GM12878 (cell line): ENCODE measurements around the gene BBS1. TPM values are rescaled to one million over a fixed set of nuclear protein-coding genes. Genes with fewer than 3 reads are reported as not detected.

Source experiments
- CBX3 ChIP-seq: fragments of 200-600 bp; sonication (generic); IDR thresholded peaks from 2 replicates; pipeline ENCODE4 v1.6.1; 2016; ENCODE audit warnings: low read depth, borderline replicate concordance
- CREB1 ChIP-seq: IDR thresholded peaks from 2 replicates; pipeline ENCODE4 v1.6.1; 2012; ENCODE audit warnings: low read depth, mild to moderate bottlenecking, inconsistent platforms
- DPF2 ChIP-seq: fragments of 450-650 bp; IDR thresholded peaks from 2 replicates; pipeline ENCODE4 v1.6.1; 2017; ENCODE audit warnings: mild to moderate bottlenecking
- GATAD2B ChIP-seq: fragments of 450-650 bp; conservative IDR thresholded peaks from 2 replicates; pipeline ENCODE4 v1.6.1; 2017; ENCODE audit warnings: low read depth, mild to moderate bottlenecking, moderate library complexity
- HCFC1 ChIP-seq: fragments of 150-350 bp; IDR thresholded peaks from 2 replicates; pipeline ENCODE4 v1.6.1; 2014; ENCODE audit warnings: low read length
- HDGF ChIP-seq: fragments of 450-650 bp; IDR thresholded peaks from 2 replicates; pipeline ENCODE4 v1.6.1; 2016; ENCODE audit warnings: antibody characterized with exemption
- IKZF1 ChIP-seq: fragments of 450-650 bp; conservative IDR thresholded peaks from 2 replicates; pipeline ENCODE4 v1.6.1; 2017; ENCODE audit warnings: antibody characterized with exemption, mild to moderate bottlenecking
- MTA3 ChIP-seq: IDR thresholded peaks from 2 replicates; pipeline ENCODE4 v1.6.1; 2012; ENCODE audit warnings: low read length, inconsistent platforms, borderline replicate concordance
- NFIC ChIP-seq: IDR thresholded peaks from 2 replicates; pipeline ENCODE4 v1.6.1; 2012; ENCODE audit warnings: low read depth, mild to moderate bottlenecking, inconsistent platforms, low read length, moderate library complexity
- NR2C1 ChIP-seq: fragments of 450-650 bp; IDR thresholded peaks from 2 replicates; pipeline ENCODE4 v1.6.1; 2017; ENCODE audit warnings: antibody characterized with exemption, mild to moderate bottlenecking, moderate library complexity
- POLR2AphosphoS2 ChIP-seq: IDR thresholded peaks from 2 replicates; pipeline ENCODE4 v1.6.1; 2011; ENCODE audit warnings: low read depth, mild to moderate bottlenecking, low read length, improper control_type of control experiment, moderate library complexity
- RUNX3 ChIP-seq: IDR thresholded peaks from 2 replicates; pipeline ENCODE4 v1.6.1; 2012; ENCODE audit warnings: low read length, inconsistent platforms
- SIX5 ChIP-seq: IDR thresholded peaks from 2 replicates; pipeline ENCODE4 v1.6.1; 2011; ENCODE audit warnings: mild to moderate bottlenecking, low read depth, low read length, moderate library complexity; ENCODE audit not compliant: severe bottlenecking
- SRF ChIP-seq, 2 experiments: IDR thresholded peaks; 2 replicates each; pipeline ENCODE4 v1.6.1; 2011; ENCODE audit warnings: low read depth in 2 of 2, low read length in 2 of 2, mild to moderate bottlenecking in 1 of 2, moderate library complexity in 1 of 2
- STAT3 ChIP-seq: IDR thresholded peaks from 2 replicates; pipeline ENCODE4 v1.6.1; 2011; ENCODE audit warnings: low read depth, low read length, improper control_type of control experiment
- polyA plus RNA-seq, 11 experiments: library from polyadenylated mRNA; depleted of rRNA in 4 of 11; unstranded in 6 of 11; stranded (reverse) in 5 of 11; fragments of >200 nt; fragmentation: Nextera tagmentation in 4 of 11; fragmentation: Illumina TruSeq in 1 of 11; extraction: Ambion mirVana in 4 of 11; extraction: Trizol in 1 of 11; gene quantifications; 1 replicate in 1 of 11; 2 replicates in 10 of 11; pipeline versions ENCODE4 v1.2.1 to v1.2.3, GENCODE V29; 2011 to 2016; ENCODE audit warnings: inconsistent platforms in 2 of 11, missing spikeins in 2 of 11, low read depth in 1 of 11
- total RNA-seq, 4 experiments: library from RNA; depleted of rRNA in 3 of 4; stranded (reverse); fragments of >200 nt in 3 of 4; fragmentation: Illumina TruSeq in 1 of 4; extraction: Trizol in 1 of 4; gene quantifications; 2 replicates each; pipeline versions ENCODE4 v1.2.1 to v1.2.3, GENCODE V29; 2013 to 2021
- TF ChIP-seq, protein P1 (sequence below): fragments of 450-650 bp; formaldehyde crosslinking; IDR thresholded peaks from 2 replicates; pipeline ENCODE4 v1.5.0; 2022; ENCODE audit warnings: mild to moderate bottlenecking, missing genetic modification characterization
- TF ChIP-seq, protein P2 (sequence below): fragments of 450-650 bp; IDR thresholded peaks from 2 replicates; pipeline ENCODE4 v1.6.1; 2016; ENCODE audit warnings: mild to moderate bottlenecking, moderate library complexity, borderline replicate concordance
- TF ChIP-seq, protein P3 (sequence below): fragments of 450-650 bp; IDR thresholded peaks from 2 replicates; pipeline ENCODE4 v1.6.1; 2017; ENCODE audit warnings: borderline replicate concordance
- TF ChIP-seq, protein P4 (sequence below): fragments of 150-350 bp; IDR thresholded peaks from 2 replicates; pipeline ENCODE4 v1.6.1; 2014; ENCODE audit warnings: mild to moderate bottlenecking, low read depth, low read length

BBS1 gene
- total and polyA plus RNA-seq, 10 of the 15 experiments (the other 5 are each of a cell fraction or from before 2014, with no cell fraction given), result 2.5 to 14.7 (median 8.7) TPM

DNA sequence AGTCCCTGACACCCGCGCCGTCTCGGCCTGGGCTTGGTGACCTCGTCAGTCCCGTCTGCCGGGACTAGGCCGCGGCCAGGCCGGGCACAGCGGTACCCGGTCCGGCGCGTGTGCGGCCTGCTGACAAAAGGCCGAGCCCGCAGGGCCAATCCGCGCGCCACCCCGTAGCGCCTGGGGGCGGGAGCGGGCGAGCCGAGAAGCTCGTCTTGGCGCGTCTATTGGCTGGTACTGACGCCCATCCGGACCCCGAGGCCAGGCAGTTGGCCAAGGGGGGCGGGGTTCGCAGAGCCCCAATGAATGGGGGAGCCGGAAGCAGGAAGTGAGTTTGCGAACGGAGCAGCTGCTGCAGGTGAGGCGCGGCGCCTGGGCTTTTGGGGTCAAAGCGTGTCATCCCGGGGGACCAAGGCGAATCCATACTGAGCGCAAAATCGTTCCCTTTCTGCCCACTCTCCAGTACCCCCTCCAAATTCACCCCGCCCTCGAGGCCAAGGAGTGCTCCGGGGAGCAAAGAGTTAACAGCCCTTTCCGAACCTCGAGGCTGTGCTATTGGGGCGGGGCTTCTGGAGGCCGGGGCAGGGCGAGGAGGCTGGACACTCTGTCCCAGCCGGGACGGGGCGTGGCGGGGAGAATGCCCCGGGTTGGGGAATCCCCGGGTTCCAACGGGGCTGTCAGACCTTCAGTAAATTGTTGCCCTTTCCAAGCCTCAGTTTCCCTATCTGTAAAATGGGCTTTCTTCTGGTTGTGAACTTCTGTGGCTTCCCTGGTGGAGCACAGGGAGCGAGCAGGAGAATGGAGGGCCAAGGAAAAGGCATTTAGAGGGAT, 30.1 kb upstream of the BBS1 start, which contains the start of gene DPP3 (continued):
- TF ChIP-seq, protein P1, sequence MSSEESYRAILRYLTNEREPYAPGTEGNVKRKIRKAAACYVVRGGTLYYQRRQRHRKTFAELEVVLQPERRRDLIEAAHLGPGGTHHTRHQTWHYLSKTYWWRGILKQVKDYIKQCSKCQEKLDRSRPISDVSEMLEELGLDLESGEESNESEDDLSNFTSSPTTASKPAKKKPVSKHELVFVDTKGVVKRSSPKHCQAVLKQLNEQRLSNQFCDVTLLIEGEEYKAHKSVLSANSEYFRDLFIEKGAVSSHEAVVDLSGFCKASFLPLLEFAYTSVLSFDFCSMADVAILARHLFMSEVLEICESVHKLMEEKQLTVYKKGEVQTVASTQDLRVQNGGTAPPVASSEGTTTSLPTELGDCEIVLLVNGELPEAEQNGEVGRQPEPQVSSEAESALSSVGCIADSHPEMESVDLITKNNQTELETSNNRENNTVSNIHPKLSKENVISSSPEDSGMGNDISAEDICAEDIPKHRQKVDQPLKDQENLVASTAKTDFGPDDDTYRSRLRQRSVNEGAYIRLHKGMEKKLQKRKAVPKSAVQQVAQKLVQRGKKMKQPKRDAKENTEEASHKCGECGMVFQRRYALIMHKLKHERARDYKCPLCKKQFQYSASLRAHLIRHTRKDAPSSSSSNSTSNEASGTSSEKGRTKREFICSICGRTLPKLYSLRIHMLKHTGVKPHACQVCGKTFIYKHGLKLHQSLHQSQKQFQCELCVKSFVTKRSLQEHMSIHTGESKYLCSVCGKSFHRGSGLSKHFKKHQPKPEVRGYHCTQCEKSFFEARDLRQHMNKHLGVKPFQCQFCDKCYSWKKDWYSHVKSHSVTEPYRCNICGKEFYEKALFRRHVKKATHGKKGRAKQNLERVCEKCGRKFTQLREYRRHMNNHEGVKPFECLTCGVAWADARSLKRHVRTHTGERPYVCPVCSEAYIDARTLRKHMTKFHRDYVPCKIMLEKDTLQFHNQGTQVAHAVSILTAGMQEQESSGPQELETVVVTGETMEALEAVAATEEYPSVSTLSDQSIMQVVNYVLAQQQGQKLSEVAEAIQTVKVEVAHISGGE, result no peak
- TF ChIP-seq, protein P2, sequence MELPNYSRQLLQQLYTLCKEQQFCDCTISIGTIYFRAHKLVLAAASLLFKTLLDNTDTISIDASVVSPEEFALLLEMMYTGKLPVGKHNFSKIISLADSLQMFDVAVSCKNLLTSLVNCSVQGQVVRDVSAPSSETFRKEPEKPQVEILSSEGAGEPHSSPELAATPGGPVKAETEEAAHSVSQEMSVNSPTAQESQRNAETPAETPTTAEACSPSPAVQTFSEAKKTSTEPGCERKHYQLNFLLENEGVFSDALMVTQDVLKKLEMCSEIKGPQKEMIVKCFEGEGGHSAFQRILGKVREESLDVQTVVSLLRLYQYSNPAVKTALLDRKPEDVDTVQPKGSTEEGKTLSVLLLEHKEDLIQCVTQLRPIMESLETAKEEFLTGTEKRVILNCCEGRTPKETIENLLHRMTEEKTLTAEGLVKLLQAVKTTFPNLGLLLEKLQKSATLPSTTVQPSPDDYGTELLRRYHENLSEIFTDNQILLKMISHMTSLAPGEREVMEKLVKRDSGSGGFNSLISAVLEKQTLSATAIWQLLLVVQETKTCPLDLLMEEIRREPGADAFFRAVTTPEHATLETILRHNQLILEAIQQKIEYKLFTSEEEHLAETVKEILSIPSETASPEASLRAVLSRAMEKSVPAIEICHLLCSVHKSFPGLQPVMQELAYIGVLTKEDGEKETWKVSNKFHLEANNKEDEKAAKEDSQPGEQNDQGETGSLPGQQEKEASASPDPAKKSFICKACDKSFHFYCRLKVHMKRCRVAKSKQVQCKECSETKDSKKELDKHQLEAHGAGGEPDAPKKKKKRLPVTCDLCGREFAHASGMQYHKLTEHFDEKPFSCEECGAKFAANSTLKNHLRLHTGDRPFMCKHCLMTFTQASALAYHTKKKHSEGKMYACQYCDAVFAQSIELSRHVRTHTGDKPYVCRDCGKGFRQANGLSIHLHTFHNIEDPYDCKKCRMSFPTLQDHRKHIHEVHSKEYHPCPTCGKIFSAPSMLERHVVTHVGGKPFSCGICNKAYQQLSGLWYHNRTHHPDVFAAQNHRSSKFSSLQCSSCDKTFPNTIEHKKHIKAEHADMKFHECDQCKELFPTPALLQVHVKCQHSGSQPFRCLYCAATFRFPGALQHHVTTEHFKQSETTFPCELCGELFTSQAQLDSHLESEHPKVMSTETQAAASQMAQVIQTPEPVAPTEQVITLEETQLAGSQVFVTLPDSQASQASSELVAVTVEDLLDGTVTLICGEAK, result peak; percentile 83; the same call in 1 of the 2 replicates
- TF ChIP-seq CREB1 (peak; percentile 53; the same call in 1 of the 2 replicates), MTA3 (no peak), NFIC (no peak), GATAD2B (peak; percentile 83; the same call in 1 of the 2 replicates), POLR2AphosphoS2 (peak; percentile 73), CBX3 (no peak), DPF2 (peak; percentile 96), SIX5 (no peak), RUNX3 (no peak; the same call in none of the 2 replicates), IKZF1 (peak; percentile 74), NR2C1 (0 out of 2 replicates have a peak, but pooled peaks have one; percentile 14), HDGF (peak; percentile 72; the same call in 1 of the 2 replicates), STAT3 (no peak), SRF (IDR thresholded peaks at IDR 0.05; ENCODE audit: low read depth in 2 of 2, low read length in 2 of 2) (0 out of 4 replicates have a peak, but pooled peaks of 1 of the 2 experiments have one; percentile 3), HCFC1 (peak; percentile 38)
- TF ChIP-seq, protein P3, sequence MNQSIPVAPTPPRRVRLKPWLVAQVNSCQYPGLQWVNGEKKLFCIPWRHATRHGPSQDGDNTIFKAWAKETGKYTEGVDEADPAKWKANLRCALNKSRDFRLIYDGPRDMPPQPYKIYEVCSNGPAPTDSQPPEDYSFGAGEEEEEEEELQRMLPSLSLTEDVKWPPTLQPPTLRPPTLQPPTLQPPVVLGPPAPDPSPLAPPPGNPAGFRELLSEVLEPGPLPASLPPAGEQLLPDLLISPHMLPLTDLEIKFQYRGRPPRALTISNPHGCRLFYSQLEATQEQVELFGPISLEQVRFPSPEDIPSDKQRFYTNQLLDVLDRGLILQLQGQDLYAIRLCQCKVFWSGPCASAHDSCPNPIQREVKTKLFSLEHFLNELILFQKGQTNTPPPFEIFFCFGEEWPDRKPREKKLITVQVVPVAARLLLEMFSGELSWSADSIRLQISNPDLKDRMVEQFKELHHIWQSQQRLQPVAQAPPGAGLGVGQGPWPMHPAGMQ, result no peak
- TF ChIP-seq, protein P4, sequence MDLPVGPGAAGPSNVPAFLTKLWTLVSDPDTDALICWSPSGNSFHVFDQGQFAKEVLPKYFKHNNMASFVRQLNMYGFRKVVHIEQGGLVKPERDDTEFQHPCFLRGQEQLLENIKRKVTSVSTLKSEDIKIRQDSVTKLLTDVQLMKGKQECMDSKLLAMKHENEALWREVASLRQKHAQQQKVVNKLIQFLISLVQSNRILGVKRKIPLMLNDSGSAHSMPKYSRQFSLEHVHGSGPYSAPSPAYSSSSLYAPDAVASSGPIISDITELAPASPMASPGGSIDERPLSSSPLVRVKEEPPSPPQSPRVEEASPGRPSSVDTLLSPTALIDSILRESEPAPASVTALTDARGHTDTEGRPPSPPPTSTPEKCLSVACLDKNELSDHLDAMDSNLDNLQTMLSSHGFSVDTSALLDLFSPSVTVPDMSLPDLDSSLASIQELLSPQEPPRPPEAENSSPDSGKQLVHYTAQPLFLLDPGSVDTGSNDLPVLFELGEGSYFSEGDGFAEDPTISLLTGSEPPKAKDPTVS, result no peak
